HG03521 (cell line): ENCODE measurements around the gene P2RY8.
"Not testable (repeated sequence)": the region's sequence is repeated elsewhere in the genome, so short reads cannot be mapped to it uniquely, and the experiment has no call there.

Source experiments
- ATAC-seq: cut with Tn5 transposase; IDR thresholded peaks from one replicate; pipeline ENCODE4 v1.9.1; 2021; ENCODE audit warnings: mild to moderate bottlenecking, moderate library complexity; ENCODE audit not compliant: unreplicated experiment

Gene P2RY8

GRCh38 chrX:1521459-1521956, 15.5 kb downstream of the P2RY8 start:
- peak; percentile 80 for ATAC-seq

- no peak for ATAC-seq
These were observed 16.6 kb downstream of the P2RY8 start for GRCh38 chrX:1520350-1520749.

GRCh38 chrX:1519022-1519497, 17.9 kb downstream of the P2RY8 start:
- ATAC-seq, result no peak

GRCh38 chrX:1518512-1518911, 18.5 kb downstream of the P2RY8 start:
- no peak for ATAC-seq

GRCh38 chrX:1516596-1517104, 20.3 kb downstream of the P2RY8 start:
- no peak for ATAC-seq

- ATAC-seq, result no peak
These were observed 25.2 kb downstream of the P2RY8 start for GRCh38 chrX:1511829-1512228.

GRCh38 chrX:1511150-1511549, 25.8 kb downstream of the P2RY8 start:
- ATAC-seq, result no peak

- peak; percentile 66 for ATAC-seq
These were observed 29.2 kb downstream of the P2RY8 start for GRCh38 chrX:1507511-1508463.

- no peak for ATAC-seq
These were observed 30.1 kb downstream of the P2RY8 start for GRCh38 chrX:1506916-1507315.

GRCh38 chrX:1502853-1503252, 34.1 kb downstream of the P2RY8 start:
- ATAC-seq, result no peak

GRCh38 chrX:1502241-1502640, 34.7 kb downstream of the P2RY8 start:
- peak; percentile 37 for ATAC-seq

GRCh38 chrX:1500701-1501624, 36.0 kb downstream of the P2RY8 start:
- peak; percentile 58 for ATAC-seq

GRCh38 chrX:1496076-1496475, 40.9 kb downstream of the P2RY8 start:
- ATAC-seq, result no peak

- ATAC-seq, result peak; percentile 25
These were observed 43.0 kb downstream of the P2RY8 start for GRCh38 chrX:1493877-1494510.

- no peak for ATAC-seq
These were observed 43.6 kb downstream of the P2RY8 start for GRCh38 chrX:1493412-1493811.

GRCh38 chrX:1492421-1493012, 44.5 kb downstream of the P2RY8 start:
- ATAC-seq, result no peak

- peak; percentile 83 for ATAC-seq
These were observed 45.1 kb downstream of the P2RY8 start for GRCh38 chrX:1491851-1492349.

- not testable (repeated sequence) for ATAC-seq
These were observed 45.7 kb downstream of the P2RY8 start for GRCh38 chrX:1491248-1491647.

- not testable (repeated sequence) for ATAC-seq
These were observed 46.3 kb downstream of the P2RY8 start for GRCh38 chrX:1490723-1491122.

GRCh38 chrX:1489354-1489753, 47.6 kb downstream of the P2RY8 start:
- ATAC-seq, result not testable (repeated sequence)
